ENCODE data around the gene AR.

AR gene

DNA sequence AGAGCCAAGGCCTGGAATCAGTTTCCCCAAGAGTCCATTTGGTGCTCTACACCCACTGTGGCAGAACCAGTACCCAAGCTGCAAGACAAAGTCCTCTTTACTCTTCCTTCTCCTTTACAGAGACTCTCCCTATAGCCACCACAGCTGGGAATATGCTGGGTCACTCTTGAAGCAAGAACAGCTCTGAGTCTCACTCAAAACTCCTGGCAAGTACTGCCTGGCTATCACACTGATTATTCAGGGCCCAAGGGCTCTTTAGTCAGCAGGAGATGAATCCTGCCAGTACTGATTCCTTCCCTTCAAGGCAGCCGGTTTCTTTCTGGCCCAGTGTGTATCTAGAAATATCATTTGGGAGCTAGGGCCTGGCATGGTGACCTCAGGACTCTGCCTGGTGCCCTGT is 130.9 kb downstream of the AR start:
- no peak for DNase-seq (ENCODE audit: low read depth in 2 of 2)
- TF ChIP-seq CTCF (IDR thresholded peaks at IDR 0.05; ENCODE audit: low read depth, low read length) = no peak
- no peak overlapping the region for H3K4me3 ChIP-seq (replicated peaks in 1 of 2; ENCODE audit: low read depth in 2 of 2, low read length in 2 of 2)

- no peak overlapping the region for H3K4me3 ChIP-seq (replicated peaks in 1 of 2; ENCODE audit: low read depth in 2 of 2, low read length in 2 of 2)
- TF ChIP-seq CTCF (IDR thresholded peaks at IDR 0.05; ENCODE audit: low read depth, low read length) = no peak
- no peak for DNase-seq (ENCODE audit: low read depth in 2 of 2)
These were observed 140.3 kb downstream of the AR start for GRCh38 chrX:67684136-67684535.

DNA sequence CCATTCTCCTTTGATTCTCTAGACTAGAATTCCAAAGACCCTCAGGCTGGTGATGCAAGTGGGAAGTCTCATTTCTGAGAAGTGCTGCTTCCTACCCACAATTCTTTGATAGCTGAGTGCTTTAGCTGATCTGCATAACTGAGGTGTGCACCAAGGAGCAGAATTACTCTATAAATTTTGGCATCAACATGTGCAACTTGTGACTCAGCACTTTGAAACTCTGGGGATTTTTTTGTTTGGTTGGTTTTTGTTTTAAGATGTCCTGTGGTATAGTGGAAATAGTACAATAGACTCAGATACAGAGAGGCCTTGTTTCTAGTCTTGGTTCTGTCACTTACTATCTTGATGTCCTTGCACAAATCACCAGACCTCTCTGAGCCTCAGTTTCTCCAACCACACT is 148.4 kb downstream of the AR start:
- H3K4me3 ChIP-seq (replicated peaks in 1 of 2; ENCODE audit: low read depth in 2 of 2, low read length in 2 of 2) = no peak overlapping the region
- DNase-seq (ENCODE audit: low read depth in 2 of 2) = peak; percentile 32 to 68
- no peak for TF ChIP-seq CTCF (IDR thresholded peaks at IDR 0.05; ENCODE audit: low read depth, low read length)

- DNase-seq (ENCODE audit: low read depth in 2 of 2) = peak; percentile 0 to 28
- TF ChIP-seq CTCF (IDR thresholded peaks at IDR 0.05; ENCODE audit: low read depth, low read length) = no peak
These were observed 150.1 kb downstream of the AR start for GRCh38 chrX:67693928-67694327.

GRCh38 chrX:67697452-67697851 is 153.6 kb downstream of the AR start:
- no peak for DNase-seq (ENCODE audit: low read depth in 2 of 2)
- no peak for TF ChIP-seq CTCF (IDR thresholded peaks at IDR 0.05; ENCODE audit: low read depth, low read length)
- no peak overlapping the region for H3K4me3 ChIP-seq (replicated peaks in 1 of 2; ENCODE audit: low read depth in 2 of 2, low read length in 2 of 2)

More at GRCh38 chrX:67693928-67694327, 150.1 kb downstream of the AR start:
- no peak overlapping the region for H3K4me3 ChIP-seq (replicated peaks in 1 of 2; ENCODE audit: low read depth in 2 of 2, low read length in 2 of 2)

GRCh38 chrX:67700602-67701001 is 156.8 kb downstream of the AR start:
- no peak for DNase-seq (ENCODE audit: low read depth in 2 of 2)
- TF ChIP-seq CTCF (IDR thresholded peaks at IDR 0.05; ENCODE audit: low read depth, low read length) = no peak
- no peak overlapping the region for H3K4me3 ChIP-seq (replicated peaks in 1 of 2; ENCODE audit: low read depth in 2 of 2, low read length in 2 of 2)

DNA sequence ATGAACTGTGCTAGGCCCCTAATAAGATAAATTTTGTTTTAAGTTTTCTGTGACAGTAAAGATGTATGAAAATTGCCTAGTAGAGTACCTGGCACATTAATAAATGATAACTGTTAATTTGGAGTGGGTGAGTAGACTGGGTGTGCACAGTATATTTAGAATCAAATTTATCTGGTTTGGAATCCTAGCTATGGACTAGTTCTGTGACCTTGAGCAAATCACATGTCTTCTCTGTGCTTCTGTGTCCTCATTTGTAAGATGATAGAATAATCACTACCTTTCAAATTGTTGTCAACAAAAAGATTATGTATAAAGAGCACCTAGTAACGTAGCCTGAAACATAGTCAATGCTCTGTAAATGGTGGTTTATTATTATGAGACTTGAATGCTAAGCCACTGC is 170.2 kb downstream of the AR start:
- no peak overlapping the region for H3K4me3 ChIP-seq (replicated peaks in 1 of 2; ENCODE audit: low read depth in 2 of 2, low read length in 2 of 2)
- TF ChIP-seq CTCF (IDR thresholded peaks at IDR 0.05; ENCODE audit: low read depth, low read length) = no peak
- no peak for DNase-seq (ENCODE audit: low read depth in 2 of 2)
